Stimulated activated naive B cell treated with anti-CD40 and anti-IgM and Interleukin-4, amounts not matched to agents 10 μg/mL and 1 μg/mL and 100 μg/mL, for 72 hours (primary cell): Measurements from ENCODE around the gene KRTAP4-8.
"Not testable (repeated sequence)": the region's sequence is repeated elsewhere in the genome, so short reads cannot be mapped to it uniquely, and the experiment has no call there.

ENCODE experiments used
- ATAC-seq, 2 donors: fragments of 150-1000 bp; cut with Tn5 transposase; replicated peaks; 2 replicates each; pipeline ENCODE4 v1.10.0; 2021; ENCODE audit warnings: moderate library complexity in 1 of 2
- DNase-seq: peaks from one replicate; pipeline ENCODE4 v3.0.0; 2021
- H3K27ac Mint-ChIP-seq: one replicate; pipeline ENCODE4 v1.8.0; 2022; ENCODE audit warnings: mild to moderate bottlenecking, mixed read lengths
- H3K27me3 Mint-ChIP-seq, 2 donors: one replicate each; pipeline ENCODE4 v1.8.0; 2022; ENCODE audit warnings: mixed read lengths in 2 of 2
- H3K36me3 Mint-ChIP-seq, 2 donors: one replicate each; pipeline ENCODE4 v1.8.0; 2022; ENCODE audit warnings: mixed read lengths in 2 of 2, mild to moderate bottlenecking in 1 of 2
- H3K4me1 Mint-ChIP-seq, 2 donors: one replicate each; pipeline ENCODE4 v1.8.0; 2022; ENCODE audit warnings: mixed read lengths in 2 of 2, mild to moderate bottlenecking in 1 of 2
- H3K4me3 Mint-ChIP-seq, 2 donors: one replicate each; pipeline ENCODE4 v1.8.0; 2022; ENCODE audit warnings: mild to moderate bottlenecking in 2 of 2, mixed read lengths in 2 of 2, moderate library complexity in 1 of 2
- H3K9me3 Mint-ChIP-seq, 2 donors: one replicate each; pipeline ENCODE4 v1.8.0; 2022; ENCODE audit warnings: mixed read lengths in 2 of 2, mild to moderate bottlenecking in 1 of 2

Gene KRTAP4-8

DNA sequence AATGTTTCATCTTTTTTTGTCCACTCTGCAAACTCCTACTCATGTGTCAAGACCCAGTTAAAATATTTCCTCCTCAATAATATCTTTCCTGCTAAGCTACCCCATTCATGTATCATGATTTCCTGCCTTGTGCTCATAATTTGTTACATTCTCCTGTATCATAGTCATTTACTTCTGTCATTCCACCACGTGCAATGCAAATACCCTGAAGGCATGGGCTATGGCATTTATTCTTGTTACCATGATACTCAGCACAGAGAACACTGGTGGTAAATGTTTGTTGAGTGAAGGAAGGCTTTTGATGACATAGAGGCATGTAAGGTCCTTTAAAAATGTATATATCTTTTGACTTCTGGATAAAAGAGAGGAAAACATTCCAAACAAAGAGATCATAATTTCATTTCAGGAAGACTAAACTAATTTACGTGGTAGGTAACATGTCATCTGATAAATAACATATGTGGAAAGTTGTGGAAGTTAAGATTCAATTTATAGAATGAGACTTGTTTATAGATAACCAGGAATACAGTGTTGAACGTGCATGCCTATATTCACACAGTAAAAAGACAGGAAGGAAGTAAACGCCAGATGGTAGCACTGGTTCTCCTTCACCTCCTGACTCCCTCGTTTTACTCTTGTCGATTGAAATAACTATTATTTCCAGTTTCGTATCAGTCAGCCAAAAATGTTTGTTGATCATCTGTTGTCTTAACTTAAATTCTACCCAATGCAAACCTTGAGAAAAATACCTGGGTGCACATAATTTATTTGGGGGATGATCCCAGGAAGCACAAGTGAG is 1.9 kb upstream of the KRTAP4-8 start:
- not testable (repeated sequence) for DNase-seq

DNA sequence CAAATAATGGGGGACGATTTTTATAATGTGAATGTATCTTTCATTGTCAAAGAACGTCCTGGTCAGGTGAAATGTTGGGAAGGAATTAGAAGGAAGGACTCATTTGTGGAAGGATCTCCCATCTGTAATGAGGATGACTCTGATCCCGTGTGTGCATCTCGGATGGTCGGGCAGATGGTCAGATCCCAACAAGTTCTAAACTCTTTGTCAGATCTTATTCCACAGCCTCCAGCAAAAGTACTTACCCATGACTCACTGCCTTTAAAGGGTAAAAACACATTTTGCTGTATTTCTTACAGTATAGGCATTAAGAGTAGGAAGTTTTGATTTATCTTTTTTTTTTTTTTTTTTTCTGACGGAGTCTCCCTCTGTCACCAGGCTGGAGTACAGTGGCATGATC is 539 bp upstream of the KRTAP4-8 start:
- no peak overlapping the region for H3K27ac Mint-ChIP-seq
- no peaks in the 10 kb centered on the region for H3K9me3 Mint-ChIP-seq
- peaks cover 6 to 10% of the 10 kb centered on the region in 2 donors for H3K27me3 Mint-ChIP-seq
- peaks cover 0 to 4% of the 10 kb centered on the region in 2 donors for H3K36me3 Mint-ChIP-seq
- no peak for DNase-seq
- ATAC-seq: no peak
- H3K4me1 Mint-ChIP-seq: peaks cover 18 to 21% of the 10 kb centered on the region in 2 donors
- no peak overlapping the region for H3K4me3 Mint-ChIP-seq

More for the DNA sequence above, 1.9 kb upstream of the KRTAP4-8 start:
- H3K4me1 Mint-ChIP-seq: peaks cover 20 to 21% of the 10 kb centered on the region in 2 donors
- not testable (repeated sequence) for H3K36me3 Mint-ChIP-seq, H3K9me3 Mint-ChIP-seq, H3K27ac Mint-ChIP-seq, H3K27me3 Mint-ChIP-seq
- H3K4me3 Mint-ChIP-seq: peak overlapping the region in 1 of 2 donors; percentile 11
- peak in 1 of 2 donors; percentile 53 for ATAC-seq

DNA sequence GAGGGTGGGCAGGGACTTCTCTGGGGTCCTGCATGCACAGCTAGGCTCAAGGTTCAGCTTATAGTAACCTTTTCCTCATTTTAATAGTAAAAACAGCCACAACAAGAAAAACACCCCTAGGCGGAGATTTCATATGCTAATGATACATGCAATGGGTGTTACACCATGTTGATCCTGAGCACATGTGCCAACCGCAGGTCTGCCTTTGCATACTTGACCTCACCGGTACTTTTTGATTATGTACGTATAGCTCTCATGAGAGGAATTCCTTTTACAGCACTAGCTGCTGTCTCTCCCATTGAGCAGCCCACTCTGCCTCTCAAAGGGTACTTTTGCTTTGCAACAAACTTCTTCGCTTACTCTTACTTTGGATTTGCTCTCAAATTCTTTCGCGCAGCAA is 1.9 kb downstream of the KRTAP4-8 start:
- H3K27me3 Mint-ChIP-seq: peaks cover 6 to 10% of the 10 kb centered on the region in 2 donors

DNA sequence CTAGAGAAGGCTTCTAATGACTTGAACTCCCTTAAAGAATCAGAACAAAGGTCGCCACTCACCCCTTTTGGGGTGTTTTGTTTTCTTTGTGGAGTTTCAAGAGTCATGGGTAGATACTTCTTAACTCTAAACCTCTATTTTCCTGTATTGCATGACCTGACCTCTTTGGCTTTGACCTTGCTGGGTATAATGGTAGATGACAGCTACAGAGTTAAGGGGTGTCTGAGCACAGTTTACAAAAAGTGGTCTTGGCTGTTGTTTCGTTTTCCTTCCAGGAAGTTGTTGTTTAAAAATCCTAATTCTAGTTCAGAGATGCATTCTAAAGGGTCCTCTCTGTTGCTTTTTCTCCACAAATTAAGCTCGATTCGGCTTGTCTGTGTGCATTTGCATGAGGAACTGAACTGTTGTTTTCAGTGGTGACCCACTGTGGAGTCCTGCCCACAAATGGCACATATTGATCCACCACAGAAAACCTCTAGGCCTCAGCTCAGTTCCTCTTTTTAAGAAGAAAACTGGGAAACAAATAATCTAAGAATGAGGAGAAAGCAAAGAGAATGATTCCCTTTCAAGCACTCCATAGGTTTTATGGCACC is 9.1 kb downstream of the KRTAP4-8 start:
- H3K36me3 Mint-ChIP-seq, DNase-seq, H3K4me3 Mint-ChIP-seq, H3K9me3 Mint-ChIP-seq, H3K27ac Mint-ChIP-seq, H3K27me3 Mint-ChIP-seq, H3K4me1 Mint-ChIP-seq: not testable (repeated sequence)
- peak; percentile 68 to 82 for ATAC-seq

More for the DNA sequence above, 1.9 kb downstream of the KRTAP4-8 start:
- Mint-ChIP-seq H3K9me3 (peaks cover 0 to 2% of the 10 kb centered on the region in 2 donors), H3K36me3 (peaks cover 0 to 4% of the 10 kb centered on the region in 2 donors), H3K4me1 (peaks cover 9 to 11% of the 10 kb centered on the region in 2 donors), H3K27ac (no peak overlapping the region), H3K4me3 (no peak overlapping the region)
- ATAC-seq (no peak), DNase-seq (no peak)

DNA sequence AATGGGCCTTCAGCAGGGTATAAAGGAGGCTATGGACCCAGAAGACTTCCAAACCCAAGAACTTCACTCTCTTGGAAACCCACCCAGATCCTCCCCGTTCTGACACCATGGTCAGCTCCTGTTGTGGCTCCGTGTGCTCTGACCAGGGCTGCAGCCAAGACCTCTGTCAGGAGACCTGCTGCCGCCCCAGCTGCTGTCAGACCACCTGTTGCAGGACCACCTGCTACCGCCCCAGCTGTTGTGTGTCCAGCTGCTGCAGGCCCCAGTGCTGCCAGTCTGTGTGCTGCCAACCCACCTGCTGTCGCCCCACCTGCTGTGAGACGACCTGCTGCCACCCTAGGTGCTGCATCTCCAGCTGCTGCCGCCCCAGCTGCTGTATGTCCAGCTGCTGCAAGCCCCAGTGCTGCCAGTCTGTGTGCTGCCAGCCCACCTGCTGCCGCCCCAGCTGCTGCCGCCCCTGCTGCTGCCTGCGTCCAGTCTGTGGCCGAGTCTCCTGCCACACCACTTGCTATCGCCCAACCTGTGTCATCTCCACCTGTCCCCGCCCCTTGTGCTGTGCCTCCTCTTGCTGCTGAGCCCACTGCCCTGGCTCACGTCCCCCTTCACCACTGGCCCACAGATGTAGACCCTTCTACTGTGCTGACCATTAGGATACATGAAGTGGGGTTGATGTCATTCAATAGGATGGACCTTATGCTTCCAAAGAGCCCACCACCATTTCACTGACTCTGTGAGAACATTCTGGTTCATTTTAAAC is 13.7 kb downstream of the KRTAP4-8 start, which contains the start of gene KRTAP4-7:
Gene KRTAP4-7, plus strand, starts transcription at position 51 of the 757 bp plus-strand sequence. Its CDS starts 57 bp downstream, at position 108.
- ATAC-seq, H3K4me3 Mint-ChIP-seq, DNase-seq, H3K27ac Mint-ChIP-seq, H3K4me1 Mint-ChIP-seq, H3K9me3 Mint-ChIP-seq, H3K36me3 Mint-ChIP-seq: not testable (repeated sequence)
- peaks cover 9 to 16% of the 10 kb centered on the region in 2 donors for H3K27me3 Mint-ChIP-seq

DNA sequence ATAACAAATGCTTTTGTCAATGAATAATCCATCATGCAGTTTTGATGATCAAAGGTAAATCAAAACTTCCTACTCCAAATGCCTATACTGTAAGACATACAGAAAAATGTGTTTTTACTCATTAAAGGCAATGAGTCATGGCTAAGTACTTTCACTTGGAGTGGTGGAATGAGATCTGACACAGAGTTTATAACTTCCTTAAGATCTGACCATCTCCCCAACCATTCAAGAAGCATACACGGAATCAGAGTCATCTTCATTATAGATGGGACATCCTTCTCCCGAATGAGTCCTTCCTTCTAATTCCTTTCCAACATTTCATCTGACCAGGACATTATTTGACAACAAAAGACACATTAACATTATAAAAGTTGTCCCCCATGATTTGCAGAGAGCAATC is 14.5 kb downstream of the KRTAP4-8 start:
- not testable (repeated sequence) for H3K9me3 Mint-ChIP-seq, H3K36me3 Mint-ChIP-seq, H3K4me3 Mint-ChIP-seq, DNase-seq, ATAC-seq, H3K27ac Mint-ChIP-seq, H3K4me1 Mint-ChIP-seq
- peaks cover 9 to 16% of the 10 kb centered on the region in 2 donors for H3K27me3 Mint-ChIP-seq

DNA sequence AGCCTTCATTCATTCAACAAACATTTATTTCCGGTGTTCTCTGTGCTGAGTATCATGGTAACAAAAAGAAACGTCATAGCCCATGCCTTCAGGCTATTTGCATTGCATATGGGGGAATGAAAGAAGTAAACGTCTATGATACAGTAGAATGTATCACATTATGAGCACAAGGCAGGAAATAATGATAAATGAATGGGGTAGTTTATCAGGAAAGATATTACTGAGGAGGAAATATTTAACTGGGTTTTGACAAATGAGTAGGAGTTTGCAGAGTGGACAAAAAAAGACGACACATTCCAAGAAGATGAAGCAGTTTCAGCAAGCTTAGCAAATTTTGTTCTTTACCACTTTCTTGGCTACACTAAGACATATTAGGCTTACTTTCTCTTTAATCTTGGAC is 15.3 kb downstream of the KRTAP4-8 start:
- ATAC-seq (no peak), DNase-seq (no peak)
- Mint-ChIP-seq H3K27ac (no peak overlapping the region), H3K36me3 (no peaks in the 10 kb centered on the region), H3K9me3 (no peaks in the 10 kb centered on the region), H3K4me3 (no peak overlapping the region), H3K27me3 (peaks cover 9 to 16% of the 10 kb centered on the region in 2 donors), H3K4me1 (no peaks in the 10 kb centered on the region)

DNA sequence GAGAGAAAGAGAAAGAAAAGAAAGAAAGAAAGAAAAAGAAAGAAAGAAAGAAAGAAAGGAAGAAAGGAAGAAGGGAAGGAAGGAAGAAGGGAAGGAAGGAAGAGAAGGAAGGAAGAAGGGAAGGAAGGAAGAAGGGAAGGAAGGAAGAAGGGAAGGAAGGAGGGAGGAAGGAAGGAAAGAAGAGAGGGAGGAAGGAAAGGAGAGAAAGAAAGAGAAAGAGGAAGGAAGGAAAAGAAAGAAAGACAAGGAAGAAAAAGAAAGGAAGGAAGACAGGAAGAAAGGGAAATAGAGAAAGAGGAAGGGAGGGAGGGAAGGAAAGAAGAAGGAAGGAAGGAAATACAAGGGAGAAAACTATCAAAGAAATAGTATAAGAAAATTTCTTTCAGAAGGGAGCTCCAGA is 21.2 kb downstream of the KRTAP4-8 start:
- no peak overlapping the region for H3K4me3 Mint-ChIP-seq
- H3K27me3 Mint-ChIP-seq: peaks cover 16 to 28% of the 10 kb centered on the region in 2 donors
- H3K9me3 Mint-ChIP-seq: peaks cover 0 to 5% of the 10 kb centered on the region in 2 donors
- peaks cover 0 to 5% of the 10 kb centered on the region in 2 donors for H3K4me1 Mint-ChIP-seq
- no peak for DNase-seq
- H3K27ac Mint-ChIP-seq: no peak overlapping the region
- no peak for ATAC-seq
- no peaks in the 10 kb centered on the region for H3K36me3 Mint-ChIP-seq

DNA sequence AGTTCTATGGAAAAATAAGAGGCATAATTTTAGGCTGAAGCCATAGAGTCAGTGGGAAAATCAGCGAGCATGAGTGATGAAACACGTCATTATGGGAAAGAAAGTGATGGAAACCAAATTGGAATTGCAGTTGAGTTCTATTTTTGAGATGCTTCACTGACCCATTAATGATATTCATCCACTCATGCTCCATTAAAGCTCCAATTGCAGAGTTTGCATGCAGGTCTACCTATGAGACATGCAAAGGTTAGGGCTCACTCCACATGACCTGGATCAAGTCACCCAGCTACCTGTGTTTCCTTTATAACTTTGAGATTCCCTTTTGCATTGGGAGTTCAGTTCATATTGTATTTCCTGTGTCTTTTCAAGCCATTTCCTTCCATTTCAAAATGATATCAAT is 24.3 kb downstream of the KRTAP4-8 start:
- H3K27me3 Mint-ChIP-seq: peaks cover 11 to 19% of the 10 kb centered on the region in 2 donors
- no peak overlapping the region for H3K27ac Mint-ChIP-seq
- no peaks in the 10 kb centered on the region for H3K36me3 Mint-ChIP-seq
- ATAC-seq (no peak), DNase-seq (no peak)
- H3K4me1 Mint-ChIP-seq: peaks cover 0 to 7% of the 10 kb centered on the region in 2 donors
- no peak overlapping the region for H3K4me3 Mint-ChIP-seq
- peaks cover 0 to 5% of the 10 kb centered on the region in 2 donors for H3K9me3 Mint-ChIP-seq

DNA sequence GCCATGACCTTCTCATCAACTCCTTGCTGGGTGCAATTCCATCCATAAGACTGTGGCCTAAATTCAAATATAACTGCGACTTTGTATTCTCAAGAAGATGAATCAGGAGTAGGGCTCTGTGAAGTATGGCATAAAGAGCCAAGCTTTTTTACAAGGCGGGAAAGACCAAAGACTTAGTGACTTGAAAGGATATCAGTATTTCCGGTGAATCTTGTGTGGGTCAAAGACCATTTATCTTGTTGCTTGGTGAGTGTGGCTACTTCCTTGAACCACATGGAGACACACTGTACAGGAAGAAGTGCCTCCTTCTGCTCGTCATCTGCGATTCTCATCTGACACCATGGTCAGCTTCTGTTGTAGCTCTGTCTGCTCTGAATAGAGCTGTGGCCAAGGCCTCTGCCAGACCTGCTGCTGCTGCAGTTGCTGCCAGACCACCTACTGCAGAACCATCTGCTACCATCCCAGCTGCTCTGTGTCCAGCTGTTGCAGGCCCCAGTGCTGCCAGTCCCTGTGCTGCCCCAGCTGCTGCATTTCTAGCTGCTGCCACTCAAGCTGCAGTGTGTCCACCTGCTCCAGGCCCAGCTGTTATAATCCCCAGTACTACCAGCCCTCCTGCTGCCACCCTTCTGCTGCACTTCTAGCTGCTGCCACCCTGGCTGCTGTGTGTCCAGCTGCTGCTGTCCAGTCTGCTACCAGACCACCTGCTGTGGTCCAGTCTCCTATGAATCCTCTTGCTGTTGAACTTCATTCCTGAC is 26.2 kb downstream of the KRTAP4-8 start:
- no peaks in the 10 kb centered on the region for H3K36me3 Mint-ChIP-seq
- peaks cover 0 to 7% of the 10 kb centered on the region in 2 donors for H3K4me1 Mint-ChIP-seq
- no peak overlapping the region for H3K27ac Mint-ChIP-seq
- peaks cover 11 to 14% of the 10 kb centered on the region in 2 donors for H3K27me3 Mint-ChIP-seq
- H3K4me3 Mint-ChIP-seq: no peak overlapping the region
- no peak for DNase-seq
- peaks cover 0 to 4% of the 10 kb centered on the region in 2 donors for H3K9me3 Mint-ChIP-seq
- ATAC-seq: no peak

DNA sequence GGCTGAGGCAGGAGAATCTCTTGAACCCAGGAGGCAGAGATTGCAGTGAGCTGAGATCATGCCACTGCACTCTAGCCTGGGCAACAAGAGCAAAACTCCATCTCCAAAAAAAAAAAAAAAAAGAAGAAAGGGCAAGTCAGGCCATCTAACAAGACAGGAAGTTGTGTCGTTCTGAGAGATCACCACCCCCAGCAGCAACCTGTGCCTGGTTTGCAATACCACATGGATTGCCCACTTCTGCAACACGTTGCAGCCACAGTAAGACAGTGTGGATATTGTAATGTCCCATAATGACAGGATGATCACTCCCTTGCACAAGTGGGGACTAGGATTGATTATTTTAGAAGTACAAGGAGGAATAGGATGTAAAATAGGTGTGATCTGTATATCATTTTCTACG is 28.9 kb downstream of the KRTAP4-8 start:
- H3K4me3 Mint-ChIP-seq: no peak overlapping the region
- peaks cover 0 to 4% of the 10 kb centered on the region in 2 donors for H3K27me3 Mint-ChIP-seq
- no peak overlapping the region for H3K27ac Mint-ChIP-seq
- peaks cover 0 to 5% of the 10 kb centered on the region in 2 donors for H3K4me1 Mint-ChIP-seq
- DNase-seq: no peak
- no peaks in the 10 kb centered on the region for H3K9me3 Mint-ChIP-seq
- no peaks in the 10 kb centered on the region for H3K36me3 Mint-ChIP-seq
- ATAC-seq: no peak

DNA sequence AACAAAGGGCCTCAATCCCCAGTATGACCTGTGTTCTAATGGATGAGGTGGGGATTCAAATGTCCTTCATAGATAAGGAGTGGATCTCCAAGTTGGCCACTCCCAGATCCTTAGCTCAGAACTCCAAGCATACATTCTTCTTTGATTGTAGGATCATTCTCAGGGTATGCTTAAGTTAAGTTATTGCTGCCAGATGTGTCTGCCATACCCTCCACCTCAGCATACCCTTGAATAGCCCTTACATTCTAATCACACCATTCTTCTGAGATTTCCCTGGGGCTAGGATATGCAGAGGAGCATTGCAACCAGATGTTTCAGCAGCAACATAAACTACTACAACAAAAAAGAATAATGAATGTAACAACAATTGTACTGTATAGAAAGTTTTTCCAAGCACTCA is 30.7 kb downstream of the KRTAP4-8 start:
- peaks cover 0 to 3% of the 10 kb centered on the region in 2 donors for H3K27me3 Mint-ChIP-seq
- H3K4me1 Mint-ChIP-seq: peaks cover 0 to 5% of the 10 kb centered on the region in 2 donors
- H3K4me3 Mint-ChIP-seq: no peak overlapping the region
- DNase-seq (no peak), ATAC-seq (no peak)
- no peak overlapping the region for H3K27ac Mint-ChIP-seq
- H3K9me3 Mint-ChIP-seq: no peaks in the 10 kb centered on the region
- H3K36me3 Mint-ChIP-seq: no peaks in the 10 kb centered on the region

DNA sequence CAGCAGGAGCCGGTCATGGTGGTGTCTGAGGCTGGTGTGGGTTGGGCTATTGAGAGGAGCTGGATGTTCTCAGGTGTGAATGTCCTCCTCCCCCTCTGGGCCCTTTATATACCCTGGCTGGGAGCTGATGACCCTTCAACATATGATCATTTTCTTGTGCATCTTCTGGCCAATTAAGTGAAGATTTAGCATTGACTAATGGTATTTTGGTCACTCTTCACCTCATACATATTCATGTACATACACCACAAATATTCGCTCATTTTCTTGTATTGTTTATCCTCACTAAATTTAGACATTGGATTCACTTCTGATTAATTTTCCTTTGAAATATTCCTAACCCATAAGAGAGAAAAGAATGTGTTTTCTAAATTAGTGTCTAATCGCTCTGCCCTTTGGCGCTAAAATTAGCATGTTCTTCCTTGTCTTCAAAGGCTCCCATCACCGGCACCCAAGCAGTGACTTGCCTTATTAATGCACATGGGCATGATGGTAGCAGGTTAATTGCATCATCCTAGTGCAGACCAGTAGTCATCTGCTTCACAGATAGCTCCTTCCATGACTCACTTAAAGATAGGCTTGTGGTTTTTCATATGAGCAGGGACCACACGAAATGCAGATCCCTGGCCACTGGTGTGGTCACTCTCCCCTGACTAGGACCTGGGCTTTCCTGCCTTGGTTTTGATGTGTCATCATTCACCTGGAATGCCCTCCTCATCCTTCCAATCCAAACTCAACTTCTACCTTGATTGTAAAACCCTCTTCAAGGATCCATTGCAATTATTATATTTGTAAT is 31.9 kb downstream of the KRTAP4-8 start, which contains the start of gene KRTAP2-4:
Gene KRTAP2-4, minus strand, starts transcription at position 51 of the 796 bp plus-strand sequence. Its CDS starts 34 bp downstream, at position 17.
- Mint-ChIP-seq H3K36me3 (no peaks in the 10 kb centered on the region), H3K9me3 (no peaks in the 10 kb centered on the region), H3K4me1 (peaks cover 0 to 2% of the 10 kb centered on the region in 2 donors), H3K27me3 (peaks cover 0 to 8% of the 10 kb centered on the region in 2 donors), H3K4me3 (no peak within 1 kb of the TSS), H3K27ac (no peak within 1 kb of the TSS)
- no peak for ATAC-seq
- no peak for DNase-seq
